ENCODE data around the gene RDH13. TPM values are rescaled to one million over a fixed set of nuclear protein-coding genes. Genes with fewer than 3 reads are reported as not detected.

The RDH13 gene
- total RNA-seq, 1 experiment from 2014 or later: 39.5 TPM

DNA sequence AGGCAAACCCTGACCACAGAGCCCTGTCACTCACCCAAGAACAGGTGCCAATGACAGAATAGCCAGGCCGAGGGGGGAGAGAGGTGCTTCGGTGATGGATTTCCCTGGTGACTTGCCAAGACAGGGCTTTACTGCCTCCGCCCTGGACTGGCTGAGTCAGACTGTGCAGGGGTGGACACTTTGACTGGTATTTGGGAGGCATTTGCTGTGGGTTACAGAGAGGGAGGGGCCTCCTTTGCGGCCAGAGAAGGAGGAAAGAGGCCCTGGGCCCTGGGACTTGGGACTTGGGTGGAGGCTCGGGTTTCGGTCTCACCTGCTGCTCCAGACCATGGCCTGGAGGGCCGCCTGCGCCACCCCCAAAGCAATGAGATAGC lies 8.2 kb upstream of the RDH13 start (continued):
- TF ChIP-seq, protein P1, sequence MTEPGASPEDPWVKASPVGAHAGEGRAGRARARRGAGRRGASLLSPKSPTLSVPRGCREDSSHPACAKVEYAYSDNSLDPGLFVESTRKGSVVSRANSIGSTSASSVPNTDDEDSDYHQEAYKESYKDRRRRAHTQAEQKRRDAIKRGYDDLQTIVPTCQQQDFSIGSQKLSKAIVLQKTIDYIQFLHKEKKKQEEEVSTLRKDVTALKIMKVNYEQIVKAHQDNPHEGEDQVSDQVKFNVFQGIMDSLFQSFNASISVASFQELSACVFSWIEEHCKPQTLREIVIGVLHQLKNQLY (CRISPR knock-in tag; IDR thresholded peaks at IDR 0.05): no peak
- no peak for TF ChIP-seq NR2C2 (CRISPR knock-in tag; IDR thresholded peaks at IDR 0.05)
- TF ChIP-seq SOX15 (CRISPR knock-in tag; IDR thresholded peaks at IDR 0.05): no peak
- TF ChIP-seq, protein P2, sequence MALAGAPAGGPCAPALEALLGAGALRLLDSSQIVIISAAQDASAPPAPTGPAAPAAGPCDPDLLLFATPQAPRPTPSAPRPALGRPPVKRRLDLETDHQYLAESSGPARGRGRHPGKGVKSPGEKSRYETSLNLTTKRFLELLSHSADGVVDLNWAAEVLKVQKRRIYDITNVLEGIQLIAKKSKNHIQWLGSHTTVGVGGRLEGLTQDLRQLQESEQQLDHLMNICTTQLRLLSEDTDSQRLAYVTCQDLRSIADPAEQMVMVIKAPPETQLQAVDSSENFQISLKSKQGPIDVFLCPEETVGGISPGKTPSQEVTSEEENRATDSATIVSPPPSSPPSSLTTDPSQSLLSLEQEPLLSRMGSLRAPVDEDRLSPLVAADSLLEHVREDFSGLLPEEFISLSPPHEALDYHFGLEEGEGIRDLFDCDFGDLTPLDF (CRISPR knock-in tag; IDR thresholded peaks at IDR 0.05): no peak

- POLR2A ChIA-PET: no interaction called here
- H3K9me3 Mint-ChIP-seq: peaks cover 4% of the 10 kb centered on the region; the same call in 1 of the 2 replicates
- H3K4me3 Mint-ChIP-seq: no peak overlapping the region
- peaks cover 97% of the 10 kb centered on the region for H3K27me3 Mint-ChIP-seq (ENCODE audit: low read depth)
- no peaks in the 10 kb centered on the region for H3K36me3 Mint-ChIP-seq
- DNase-seq (ENCODE audit: low spot score): no peak
- no peak for ATAC-seq
- CTCF ChIA-PET: interaction anchor here (0.6 to 4.8 kb wide), 3 partner anchors 17 to 189 kb away, joined by 8 to 25 read pairs (median 12); no protein-coding TSS in a partner anchor
- H3K4me1 Mint-ChIP-seq: peaks cover 41% of the 10 kb centered on the region
- H3K27ac Mint-ChIP-seq: no peak overlapping the region
- no peak for TF ChIP-seq NFE2L1 (CRISPR knock-in tag; IDR thresholded peaks at IDR 0.05)
- no peak for TF ChIP-seq USF2 (CRISPR knock-in tag; IDR thresholded peaks at IDR 0.05)
- TF ChIP-seq MAX (CRISPR knock-in tag; IDR thresholded peaks at IDR 0.05): no peak
- TF ChIP-seq CTCF (IDR thresholded peaks at IDR 0.05): no peak
- TF ChIP-seq ESRRA (CRISPR knock-in tag; IDR thresholded peaks at IDR 0.05; ENCODE audit: borderline replicate concordance): no peak
- no peak for TF ChIP-seq NR3C1 (CRISPR knock-in tag; conservative IDR thresholded peaks at IDR 0.05; ENCODE audit: low read depth)
- TF ChIP-seq ZNF138 (CRISPR knock-in tag; conservative IDR thresholded peaks at IDR 0.05): no peak
- TF ChIP-seq, protein P3, sequence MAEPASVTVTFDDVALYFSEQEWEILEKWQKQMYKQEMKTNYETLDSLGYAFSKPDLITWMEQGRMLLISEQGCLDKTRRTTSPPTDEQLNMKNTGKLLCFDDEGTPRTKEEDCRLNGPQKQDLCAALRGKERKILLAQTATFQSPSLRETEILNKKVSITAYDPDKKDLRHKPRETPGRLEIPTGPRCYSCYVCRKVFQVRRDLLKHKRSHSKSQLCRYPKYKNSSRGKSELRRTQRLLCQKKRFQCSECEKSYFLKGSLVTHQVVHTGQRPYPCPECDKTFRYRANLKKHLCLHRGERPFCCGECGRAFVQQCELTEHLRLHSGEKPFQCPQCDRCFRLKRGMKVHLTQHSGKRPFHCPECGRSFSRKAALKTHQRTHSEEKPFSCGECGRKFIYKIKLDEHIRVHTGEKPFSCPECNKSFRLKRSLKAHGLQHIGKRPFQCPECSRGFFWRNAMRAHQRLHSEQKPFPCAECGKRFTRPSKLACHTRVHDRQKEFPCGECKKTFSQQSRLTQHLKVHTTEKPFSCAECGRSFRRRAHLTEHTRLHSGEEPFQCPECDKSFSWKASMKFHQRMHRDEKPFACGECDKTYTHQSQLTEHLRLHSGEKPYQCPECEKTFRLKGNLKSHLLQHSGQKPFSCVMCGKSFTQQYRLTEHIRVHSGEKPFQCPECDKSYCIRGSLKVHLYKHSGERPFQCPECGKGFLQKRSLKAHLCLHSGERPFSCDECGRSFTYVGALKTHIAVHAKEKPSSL (CRISPR knock-in tag; conservative IDR thresholded peaks at IDR 0.05): no peak
- TF ChIP-seq NFATC4 (CRISPR knock-in tag; IDR thresholded peaks at IDR 0.05): no peak
- TF ChIP-seq, protein P4, sequence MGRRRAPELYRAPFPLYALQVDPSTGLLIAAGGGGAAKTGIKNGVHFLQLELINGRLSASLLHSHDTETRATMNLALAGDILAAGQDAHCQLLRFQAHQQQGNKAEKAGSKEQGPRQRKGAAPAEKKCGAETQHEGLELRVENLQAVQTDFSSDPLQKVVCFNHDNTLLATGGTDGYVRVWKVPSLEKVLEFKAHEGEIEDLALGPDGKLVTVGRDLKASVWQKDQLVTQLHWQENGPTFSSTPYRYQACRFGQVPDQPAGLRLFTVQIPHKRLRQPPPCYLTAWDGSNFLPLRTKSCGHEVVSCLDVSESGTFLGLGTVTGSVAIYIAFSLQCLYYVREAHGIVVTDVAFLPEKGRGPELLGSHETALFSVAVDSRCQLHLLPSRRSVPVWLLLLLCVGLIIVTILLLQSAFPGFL (CRISPR knock-in tag; IDR thresholded peaks at IDR 0.05; ENCODE audit: borderline replicate concordance): no peak
- no peak for TF ChIP-seq IRF1 (CRISPR knock-in tag; IDR thresholded peaks at IDR 0.05)
- TF ChIP-seq GRHL2 (CRISPR knock-in tag; IDR thresholded peaks at IDR 0.05; ENCODE audit: insufficient replicate concordance, severe bottlenecking): no peak
- TF ChIP-seq, protein P5, sequence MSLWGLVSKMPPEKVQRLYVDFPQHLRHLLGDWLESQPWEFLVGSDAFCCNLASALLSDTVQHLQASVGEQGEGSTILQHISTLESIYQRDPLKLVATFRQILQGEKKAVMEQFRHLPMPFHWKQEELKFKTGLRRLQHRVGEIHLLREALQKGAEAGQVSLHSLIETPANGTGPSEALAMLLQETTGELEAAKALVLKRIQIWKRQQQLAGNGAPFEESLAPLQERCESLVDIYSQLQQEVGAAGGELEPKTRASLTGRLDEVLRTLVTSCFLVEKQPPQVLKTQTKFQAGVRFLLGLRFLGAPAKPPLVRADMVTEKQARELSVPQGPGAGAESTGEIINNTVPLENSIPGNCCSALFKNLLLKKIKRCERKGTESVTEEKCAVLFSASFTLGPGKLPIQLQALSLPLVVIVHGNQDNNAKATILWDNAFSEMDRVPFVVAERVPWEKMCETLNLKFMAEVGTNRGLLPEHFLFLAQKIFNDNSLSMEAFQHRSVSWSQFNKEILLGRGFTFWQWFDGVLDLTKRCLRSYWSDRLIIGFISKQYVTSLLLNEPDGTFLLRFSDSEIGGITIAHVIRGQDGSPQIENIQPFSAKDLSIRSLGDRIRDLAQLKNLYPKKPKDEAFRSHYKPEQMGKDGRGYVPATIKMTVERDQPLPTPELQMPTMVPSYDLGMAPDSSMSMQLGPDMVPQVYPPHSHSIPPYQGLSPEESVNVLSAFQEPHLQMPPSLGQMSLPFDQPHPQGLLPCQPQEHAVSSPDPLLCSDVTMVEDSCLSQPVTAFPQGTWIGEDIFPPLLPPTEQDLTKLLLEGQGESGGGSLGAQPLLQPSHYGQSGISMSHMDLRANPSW (CRISPR knock-in tag; conservative IDR thresholded peaks at IDR 0.05; ENCODE audit: low read depth): no peak
- no peak for TF ChIP-seq ETV6 (CRISPR knock-in tag; IDR thresholded peaks at IDR 0.05)
- no peak for TF ChIP-seq ZNF396 (CRISPR knock-in tag; IDR thresholded peaks at IDR 0.05; ENCODE audit: borderline replicate concordance)
- TF ChIP-seq, protein P6, sequence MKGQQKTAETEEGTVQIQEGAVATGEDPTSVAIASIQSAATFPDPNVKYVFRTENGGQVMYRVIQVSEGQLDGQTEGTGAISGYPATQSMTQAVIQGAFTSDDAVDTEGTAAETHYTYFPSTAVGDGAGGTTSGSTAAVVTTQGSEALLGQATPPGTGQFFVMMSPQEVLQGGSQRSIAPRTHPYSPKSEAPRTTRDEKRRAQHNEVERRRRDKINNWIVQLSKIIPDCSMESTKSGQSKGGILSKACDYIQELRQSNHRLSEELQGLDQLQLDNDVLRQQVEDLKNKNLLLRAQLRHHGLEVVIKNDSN (CRISPR knock-in tag; IDR thresholded peaks at IDR 0.05): no peak
- TF ChIP-seq KAT7 (CRISPR knock-in tag; IDR thresholded peaks at IDR 0.05; ENCODE audit: borderline replicate concordance): no peak
Observed at GRCh38 chr19:55070466-55071128, 7.6 kb upstream of the RDH13 start.
